HEK293 (cell line): Measurements from ENCODE around the gene FXYD4.
A peak's percentile ranks its signal among the peaks of the same experiment; 100 is the strongest.

Source experiments
- ATF2 ChIP-seq: fragments of 450-650 bp; formaldehyde crosslinking; IDR thresholded peaks from 2 replicates; pipeline ENCODE4 v1.5.1; 2016; ENCODE audit warnings: missing biosample characterization, missing genetic modification characterization, low read depth
- EGR2 ChIP-seq: fragments of 450-650 bp; formaldehyde crosslinking; IDR thresholded peaks from 2 replicates; pipeline ENCODE4 v1.5.1; 2016; ENCODE audit warnings: low read depth, missing biosample characterization, missing genetic modification characterization
- GLIS2 ChIP-seq: fragments of 450-650 bp; formaldehyde crosslinking; IDR thresholded peaks from 2 replicates; pipeline ENCODE4 v1.5.1; 2016; ENCODE audit warnings: missing biosample characterization, missing genetic modification characterization
- HOXD13 ChIP-seq: sonication (generic); formaldehyde crosslinking; IDR thresholded peaks from 2 replicates; pipeline ENCODE4 v1.8.0; 2022; ENCODE audit warnings: missing genetic modification reagents, borderline replicate concordance
- IKZF3 ChIP-seq: fragments of 450-650 bp; IDR thresholded peaks from 2 replicates; pipeline ENCODE4 v1.5.0; 2018; ENCODE audit warnings: missing biosample characterization, mild to moderate bottlenecking, missing genetic modification characterization, moderate library complexity
- INSM2 ChIP-seq: fragments of 450-650 bp; formaldehyde crosslinking; IDR thresholded peaks from 2 replicates; pipeline ENCODE4 v1.5.1; 2016; ENCODE audit warnings: missing biosample characterization, missing genetic modification characterization
- KLF16 ChIP-seq: fragments of 450-650 bp; formaldehyde crosslinking; IDR thresholded peaks from 2 replicates; pipeline ENCODE4 v1.5.1; 2017; ENCODE audit warnings: missing biosample characterization, missing genetic modification characterization
- MEIS1 ChIP-seq: sonication (generic); formaldehyde crosslinking; IDR thresholded peaks from 2 replicates; pipeline ENCODE4 v1.8.1; 2022; ENCODE audit warnings: missing genetic modification reagents, mild to moderate bottlenecking, borderline replicate concordance
- OVOL3 ChIP-seq: fragments of 450-650 bp; formaldehyde crosslinking; IDR thresholded peaks from 2 replicates; pipeline ENCODE4 v1.5.1; 2016; ENCODE audit warnings: missing biosample characterization, missing genetic modification characterization
- REST ChIP-seq: fragments of 450-650 bp; formaldehyde crosslinking; IDR thresholded peaks from 2 replicates; pipeline ENCODE4 v1.5.1; 2016; ENCODE audit warnings: missing biosample characterization, missing genetic modification characterization
- SP7 ChIP-seq: fragments of 450-650 bp; formaldehyde crosslinking; IDR thresholded peaks from 2 replicates; pipeline ENCODE4 v1.5.1; 2016; ENCODE audit warnings: missing biosample characterization, missing genetic modification characterization
- YY1 ChIP-seq: fragments of 450-650 bp; formaldehyde crosslinking; IDR thresholded peaks from 2 replicates; pipeline ENCODE4 v1.5.1; 2018; ENCODE audit warnings: missing biosample characterization, missing genetic modification characterization
- ZBTB1 ChIP-seq: fragments of 450-650 bp; formaldehyde crosslinking; IDR thresholded peaks from 2 replicates; pipeline ENCODE4 v1.5.1; 2016; ENCODE audit warnings: missing biosample characterization, missing genetic modification characterization
- ZBTB48 ChIP-seq: fragments of 450-650 bp; formaldehyde crosslinking; IDR thresholded peaks from 2 replicates; pipeline ENCODE4 v1.5.1; 2016; ENCODE audit warnings: missing biosample characterization, missing genetic modification characterization
- ZBTB6 ChIP-seq: fragments of 450-650 bp; formaldehyde crosslinking; IDR thresholded peaks from 2 replicates; pipeline ENCODE4 v1.5.1; 2017; ENCODE audit warnings: missing biosample characterization, missing genetic modification characterization
- ZNF114 ChIP-seq: fragments of 450-650 bp; formaldehyde crosslinking; IDR thresholded peaks from 2 replicates; pipeline ENCODE4 v1.5.0; 2017; ENCODE audit warnings: missing biosample characterization, missing genetic modification characterization
- ZNF133 ChIP-seq: fragments of 450-650 bp; formaldehyde crosslinking; IDR thresholded peaks from 2 replicates; pipeline ENCODE4 v1.5.1; 2016; ENCODE audit warnings: missing biosample characterization, missing genetic modification characterization
- ZNF169 ChIP-seq: fragments of 450-650 bp; formaldehyde crosslinking; IDR thresholded peaks from 2 replicates; pipeline ENCODE4 v1.5.1; 2016; ENCODE audit warnings: missing biosample characterization, missing genetic modification characterization
- ZNF2 ChIP-seq: fragments of 450-650 bp; formaldehyde crosslinking; IDR thresholded peaks from 2 replicates; pipeline ENCODE4 v1.5.1; 2016; ENCODE audit warnings: missing biosample characterization, missing genetic modification characterization
- ZNF214 ChIP-seq: fragments of 450-650 bp; formaldehyde crosslinking; IDR thresholded peaks from 2 replicates; pipeline ENCODE4 v1.5.1; 2017; ENCODE audit warnings: missing biosample characterization, mild to moderate bottlenecking, missing genetic modification characterization, borderline replicate concordance
- ZNF266 ChIP-seq: fragments of 450-650 bp; formaldehyde crosslinking; IDR thresholded peaks from 2 replicates; pipeline ENCODE4 v1.5.1; 2016; ENCODE audit warnings: missing biosample characterization, missing genetic modification characterization, low read depth
- ZNF302 ChIP-seq: fragments of 450-650 bp; formaldehyde crosslinking; IDR thresholded peaks from 2 replicates; pipeline ENCODE4 v1.5.1; 2016; ENCODE audit warnings: missing biosample characterization, missing genetic modification characterization, low read depth
- ZNF391 ChIP-seq: fragments of 450-650 bp; formaldehyde crosslinking; IDR thresholded peaks from 2 replicates; pipeline ENCODE4 v1.5.1; 2016; ENCODE audit warnings: low read depth, missing biosample characterization, missing genetic modification characterization, borderline replicate concordance
- ZNF529 ChIP-seq: fragments of 450-650 bp; formaldehyde crosslinking; IDR thresholded peaks from 2 replicates; pipeline ENCODE4 v1.5.1; 2017; ENCODE audit warnings: missing genetic modification characterization, missing biosample characterization; ENCODE audit not compliant: insufficient replicate concordance
- ZNF555 ChIP-seq: fragments of 450-650 bp; formaldehyde crosslinking; conservative IDR thresholded peaks from 2 replicates; pipeline ENCODE4 v1.5.1; 2017; ENCODE audit warnings: missing biosample characterization, mild to moderate bottlenecking, missing genetic modification characterization, inconsistent platforms
- ZNF558 ChIP-seq: fragments of 450-650 bp; formaldehyde crosslinking; IDR thresholded peaks from 2 replicates; pipeline ENCODE4 v1.5.1; 2016; ENCODE audit warnings: missing biosample characterization, missing genetic modification characterization
- ZNF585B ChIP-seq: fragments of 450-650 bp; formaldehyde crosslinking; IDR thresholded peaks from 2 replicates; pipeline ENCODE4 v1.5.1; 2016; ENCODE audit warnings: missing biosample characterization, missing genetic modification characterization
- ZNF623 ChIP-seq: fragments of 450-650 bp; formaldehyde crosslinking; IDR thresholded peaks from 2 replicates; pipeline ENCODE4 v1.5.1; 2016; ENCODE audit warnings: missing biosample characterization, missing genetic modification characterization
- ZNF624 ChIP-seq: fragments of 450-650 bp; formaldehyde crosslinking; IDR thresholded peaks from 2 replicates; pipeline ENCODE4 v1.5.1; 2017; ENCODE audit warnings: missing biosample characterization, missing genetic modification characterization
- ZNF704 ChIP-seq: fragments of 450-650 bp; formaldehyde crosslinking; IDR thresholded peaks from 2 replicates; pipeline ENCODE4 v1.5.1; 2016; ENCODE audit warnings: missing biosample characterization, missing genetic modification characterization
- ZNF76 ChIP-seq: fragments of 450-650 bp; formaldehyde crosslinking; IDR thresholded peaks from 2 replicates; pipeline ENCODE4; 2016; ENCODE audit warnings: low read depth, missing biosample characterization, missing genetic modification characterization, borderline replicate concordance
- ZNF830 ChIP-seq: fragments of 450-650 bp; IDR thresholded peaks from 2 replicates; pipeline ENCODE4 v1.5.0; 2018; ENCODE audit warnings: missing biosample characterization, missing genetic modification characterization, low read depth, mild to moderate bottlenecking, moderate library complexity
- ZSCAN23 ChIP-seq: fragments of 450-650 bp; formaldehyde crosslinking; IDR thresholded peaks from 2 replicates; pipeline ENCODE4 v1.5.1; 2016; ENCODE audit warnings: missing biosample characterization, missing genetic modification characterization

FXYD4 gene

GRCh38 chr10:43408710-43409384 lies 37.4 kb downstream of the FXYD4 start, which contains the start of gene HNRNPF (continued):
- TF ChIP-seq ZBTB48 (tag by site-specific recombination) (0 out of 2 replicates have a peak, but pooled peaks have one; percentile 41), IKZF3 (tag by site-specific recombination) (no peak; the same call in 1 of the 2 replicates), KLF16 (peak; percentile 81), ZNF585B (no peak), ZBTB1 (tag by site-specific recombination) (no peak), MEIS1 (CRISPR knock-in tag) (no peak), ZNF266 (no peak), SP7 (tag by site-specific recombination) (peak; percentile 78), ZNF2 (tag by site-specific recombination) (peak; percentile 52; the same call in 1 of the 2 replicates), ZNF529 (tag by site-specific recombination) (no peak), ZNF555 (tag by site-specific recombination) (no peak), ZNF169 (tag by site-specific recombination) (no peak), HOXD13 (CRISPR knock-in tag) (no peak), ZNF76 (tag by site-specific recombination) (peak; percentile 65; the same call in 1 of the 2 replicates), ZNF558 (tag by site-specific recombination) (no peak), ZNF623 (tag by site-specific recombination) (no peak), ZSCAN23 (tag by site-specific recombination) (no peak), ZNF624 (tag by site-specific recombination) (no peak), ATF2 (no peak), ZBTB6 (no peak; the same call in 1 of the 2 replicates), YY1 (tag by site-specific recombination) (peak; percentile 30; the same call in 1 of the 2 replicates), INSM2 (no peak), REST (tag by site-specific recombination) (peak; percentile 38; the same call in 1 of the 2 replicates), ZNF830 (no peak), OVOL3 (tag by site-specific recombination) (0 out of 2 replicates have a peak, but pooled peaks have one; percentile 15), GLIS2 (0 out of 2 replicates have a peak, but pooled peaks have one; percentile 4), ZNF133 (tag by site-specific recombination) (no peak), ZNF704 (tag by site-specific recombination) (no peak), ZNF214 (tag by site-specific recombination) (no peak), EGR2 (peak; percentile 76), ZNF391 (no peak), ZNF114 (tag by site-specific recombination) (no peak), ZNF302 (no peak)
